Measurements from ENCODE around the gene HK1.
A peak's percentile ranks its signal among the peaks of the same experiment; 100 is the strongest.

HK1 gene

GRCh38 chr10:69352569-69353264, 74.4 kb downstream of the HK1 start:
- DNase-seq: no peak

- no peak for DNase-seq
Observed at GRCh38 chr10:69353977-69354635, 75.8 kb downstream of the HK1 start.

GRCh38 chr10:69356187-69356586, 77.9 kb downstream of the HK1 start:
- no peak for DNase-seq

GRCh38 chr10:69358148-69358795, 80.0 kb downstream of the HK1 start:
- no peak for DNase-seq

- DNase-seq: no peak
Observed at GRCh38 chr10:69359148-69359547, 80.9 kb downstream of the HK1 start.

GRCh38 chr10:69359594-69359993, 81.3 kb downstream of the HK1 start:
- no peak for DNase-seq

GRCh38 chr10:69360485-69361302, 82.4 kb downstream of the HK1 start:
- DNase-seq: no peak

- no peak for DNase-seq
Observed at GRCh38 chr10:69361303-69361614, 83.0 kb downstream of the HK1 start.

GRCh38 chr10:69362471-69362954, 84.2 kb downstream of the HK1 start:
- peak; percentile 75 for DNase-seq

- DNase-seq: no peak
Observed at GRCh38 chr10:69363666-69364065, 85.4 kb downstream of the HK1 start.

- DNase-seq: peak; percentile 19
Observed at GRCh38 chr10:69364232-69364940, 86.1 kb downstream of the HK1 start.

- no peak for DNase-seq
Observed at GRCh38 chr10:69366738-69367137, 88.4 kb downstream of the HK1 start.

GRCh38 chr10:69367469-69367868, 89.2 kb downstream of the HK1 start:
- DNase-seq: no peak

GRCh38 chr10:69372126-69372980, 94.1 kb downstream of the HK1 start:
- no peak for DNase-seq

- DNase-seq: peak; percentile 95
Observed at GRCh38 chr10:69374242-69374641, 95.9 kb downstream of the HK1 start.

GRCh38 chr10:69374931-69375306, 96.6 kb downstream of the HK1 start:
- no peak for DNase-seq

GRCh38 chr10:69375307-69376151, 97.2 kb downstream of the HK1 start:
- peak; percentile 95 for DNase-seq

GRCh38 chr10:69376662-69377061, 98.4 kb downstream of the HK1 start:
- no peak for DNase-seq

- DNase-seq: no peak
Observed at GRCh38 chr10:69377191-69377590, 98.9 kb downstream of the HK1 start.

GRCh38 chr10:69377933-69378332, 99.6 kb downstream of the HK1 start:
- DNase-seq: no peak

- DNase-seq: no peak
Observed at GRCh38 chr10:69379800-69380199, 101.5 kb downstream of the HK1 start.

Data from NCI-H2171 treated with DMSO at 0.1 percent for 48 hours (cell line).